Neural cell (in vitro differentiated cells): ENCODE data around the gene TSPAN9.

Experiments used
- CTCF ChIP-seq: fragments of 450-650 bp; IDR thresholded peaks from 2 replicates; pipeline ENCODE4 v1.5.1; 2014; ENCODE audit warnings: antibody characterized with exemption, mild to moderate bottlenecking, moderate library complexity; ENCODE audit not compliant: poor library complexity, severe bottlenecking
- EP300 ChIP-seq: fragments of 450-650 bp; conservative IDR thresholded peaks from 2 replicates; pipeline ENCODE4 v1.6.1; 2014; ENCODE audit warnings: antibody characterized with exemption, mild to moderate bottlenecking, moderate library complexity; ENCODE audit not compliant: poor library complexity, severe bottlenecking
- POLR2AphosphoS5 ChIP-seq: IDR thresholded peaks from 2 replicates; pipeline ENCODE4 v1.6.1; 2012
- RAD21 ChIP-seq: fragments of 450-650 bp; conservative IDR thresholded peaks from 2 replicates; pipeline ENCODE4 v1.6.1; 2014; ENCODE audit warnings: antibody characterized with exemption, mild to moderate bottlenecking, moderate library complexity
- REST ChIP-seq: IDR thresholded peaks from 2 replicates; pipeline ENCODE4 v1.6.1; 2012; ENCODE audit warnings: borderline replicate concordance
- TAF1 ChIP-seq: IDR thresholded peaks from 2 replicates; pipeline ENCODE4 v1.6.1; 2012; ENCODE audit warnings: low read depth

GRCh38 chr12:3044141-3044630 is 33.0 kb upstream of the TSPAN9 start:
- TF ChIP-seq EP300 (no peak), RAD21 (no peak), CTCF (no peak), REST (no peak), POLR2AphosphoS5 (no peak), TAF1 (no peak)
